Nephron progenitor cell (in vitro differentiated cells): Measurements from ENCODE around the gene AUH.

ENCODE experiments used
- DNase-seq: peaks from one replicate; pipeline ENCODE4 v3.0.0; 2021
- H3K27ac Mint-ChIP-seq: 2 replicates; pipeline ENCODE4 v1.8.0; 2021; ENCODE audit warnings: mild to moderate bottlenecking, moderate library complexity, mixed read lengths
- H3K27me3 Mint-ChIP-seq: 2 replicates; pipeline ENCODE4 v1.8.0; 2021; ENCODE audit warnings: mild to moderate bottlenecking, low read depth, mixed read lengths; ENCODE audit not compliant: poor library complexity
- H3K36me3 Mint-ChIP-seq: 2 replicates; pipeline ENCODE4 v1.8.0; 2021; ENCODE audit warnings: low read depth, mixed read lengths
- H3K4me1 Mint-ChIP-seq: 2 replicates; pipeline ENCODE4 v1.8.0; 2021; ENCODE audit warnings: mixed read lengths
- H3K4me3 Mint-ChIP-seq: 2 replicates; pipeline ENCODE4 v1.8.0; 2021; ENCODE audit warnings: mild to moderate bottlenecking, moderate library complexity, mixed read lengths
- H3K9me3 Mint-ChIP-seq: 2 replicates; pipeline ENCODE4 v1.8.0; 2021; ENCODE audit warnings: mild to moderate bottlenecking, moderate library complexity, mixed read lengths
- TF ChIP-seq, protein P1 (sequence below): fragments of 200-600 bp; sonication (generic); IDR thresholded peaks from 2 replicates; pipeline ENCODE4 v1.5.0; 2021; ENCODE audit warnings: antibody characterized with exemption

Gene AUH

DNA sequence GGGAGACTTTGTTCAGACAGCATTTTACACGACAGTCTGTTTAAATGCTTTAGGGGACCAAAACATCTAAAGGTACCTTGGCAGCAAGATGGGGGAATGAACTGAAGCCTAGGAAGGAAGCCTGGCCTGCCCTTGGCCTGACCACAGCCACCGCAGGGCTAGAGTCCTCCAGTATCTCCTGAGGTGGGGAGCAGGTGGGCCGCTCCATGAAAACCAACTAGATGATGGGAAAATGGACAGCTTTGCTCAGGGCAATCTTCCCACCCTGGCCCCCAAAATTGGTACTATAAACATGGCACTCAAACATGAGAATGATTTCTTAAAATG is 153.3 kb downstream of the AUH start:
- H3K4me3 Mint-ChIP-seq = no peak overlapping the region
- no peak overlapping the region for H3K27ac Mint-ChIP-seq
- peaks cover 5% of the 10 kb centered on the region for H3K4me1 Mint-ChIP-seq
- peaks cover 2% of the 10 kb centered on the region for H3K36me3 Mint-ChIP-seq
- DNase-seq = no peak
- peaks cover 3% of the 10 kb centered on the region for H3K27me3 Mint-ChIP-seq
- TF ChIP-seq, protein P1, sequence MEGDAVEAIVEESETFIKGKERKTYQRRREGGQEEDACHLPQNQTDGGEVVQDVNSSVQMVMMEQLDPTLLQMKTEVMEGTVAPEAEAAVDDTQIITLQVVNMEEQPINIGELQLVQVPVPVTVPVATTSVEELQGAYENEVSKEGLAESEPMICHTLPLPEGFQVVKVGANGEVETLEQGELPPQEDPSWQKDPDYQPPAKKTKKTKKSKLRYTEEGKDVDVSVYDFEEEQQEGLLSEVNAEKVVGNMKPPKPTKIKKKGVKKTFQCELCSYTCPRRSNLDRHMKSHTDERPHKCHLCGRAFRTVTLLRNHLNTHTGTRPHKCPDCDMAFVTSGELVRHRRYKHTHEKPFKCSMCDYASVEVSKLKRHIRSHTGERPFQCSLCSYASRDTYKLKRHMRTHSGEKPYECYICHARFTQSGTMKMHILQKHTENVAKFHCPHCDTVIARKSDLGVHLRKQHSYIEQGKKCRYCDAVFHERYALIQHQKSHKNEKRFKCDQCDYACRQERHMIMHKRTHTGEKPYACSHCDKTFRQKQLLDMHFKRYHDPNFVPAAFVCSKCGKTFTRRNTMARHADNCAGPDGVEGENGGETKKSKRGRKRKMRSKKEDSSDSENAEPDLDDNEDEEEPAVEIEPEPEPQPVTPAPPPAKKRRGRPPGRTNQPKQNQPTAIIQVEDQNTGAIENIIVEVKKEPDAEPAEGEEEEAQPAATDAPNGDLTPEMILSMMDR = no peak
- peaks cover 11% of the 10 kb centered on the region for H3K9me3 Mint-ChIP-seq

DNA sequence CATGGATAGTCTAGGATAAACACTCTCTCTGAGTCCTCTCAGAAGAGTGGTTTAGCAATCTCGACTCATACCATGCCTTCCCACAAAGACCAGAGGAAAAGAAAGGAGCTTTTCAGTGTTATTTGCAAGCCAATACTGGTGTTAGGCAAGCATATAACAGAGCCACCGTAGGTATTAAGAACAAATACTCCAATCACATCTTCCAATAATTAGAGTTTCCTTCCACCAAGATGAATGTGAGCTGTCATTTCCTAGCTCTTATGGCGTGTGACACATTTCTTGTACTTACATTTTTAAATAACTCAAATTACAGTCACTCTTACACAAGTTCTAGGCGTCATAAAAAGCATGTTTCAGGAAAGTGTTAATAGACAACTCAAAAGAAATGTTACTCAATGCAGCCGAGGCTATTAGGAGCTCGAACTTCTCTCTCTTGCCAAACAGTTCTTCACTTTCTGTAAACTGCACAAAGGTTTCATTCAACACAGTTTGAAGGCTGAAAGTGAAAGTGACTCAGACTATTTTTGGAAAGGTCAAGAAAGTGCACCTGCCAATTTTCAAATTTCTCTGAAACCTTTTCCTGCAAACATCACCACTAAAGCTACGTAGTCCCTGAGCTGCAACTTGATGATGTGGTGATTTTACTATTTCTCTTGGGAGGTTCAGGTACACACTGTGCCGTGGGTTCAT is 153.8 kb downstream of the AUH start:
- Mint-ChIP-seq H3K4me1 (no peaks in the 10 kb centered on the region), H3K27ac (no peak overlapping the region)

DNA sequence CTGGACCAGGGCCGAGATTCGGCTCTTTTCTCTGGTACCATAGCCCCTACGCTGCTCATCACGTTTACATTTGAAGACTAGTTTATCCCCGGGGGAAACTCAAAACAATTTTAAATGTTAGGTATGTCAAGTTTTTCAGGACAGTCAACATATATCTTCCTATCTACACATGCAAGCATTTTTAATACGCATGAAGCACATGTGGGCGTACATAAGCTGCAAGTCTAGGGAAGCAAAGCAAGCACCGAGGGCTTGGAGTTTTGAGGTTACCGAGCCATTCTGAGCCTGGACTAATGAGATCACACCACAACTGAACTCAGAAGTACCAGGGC is 154.4 kb downstream of the AUH start:
- Mint-ChIP-seq H3K36me3 (peaks cover 7% of the 10 kb centered on the region), H3K4me1 (no peaks in the 10 kb centered on the region), H3K27ac (no peak overlapping the region), H3K4me3 (no peak overlapping the region), H3K27me3 (peaks cover 3% of the 10 kb centered on the region), H3K9me3 (peaks cover 19% of the 10 kb centered on the region)
- DNase-seq = no peak
- TF ChIP-seq, protein P1 = no peak

More for the DNA sequence above, 153.8 kb downstream of the AUH start:
- Mint-ChIP-seq H3K9me3 (peaks cover 17% of the 10 kb centered on the region), H3K36me3 (peaks cover 4% of the 10 kb centered on the region), H3K27me3 (peaks cover 3% of the 10 kb centered on the region), H3K4me3 (no peak overlapping the region)
- TF ChIP-seq, protein P1 = no peak
- DNase-seq = no peak

DNA sequence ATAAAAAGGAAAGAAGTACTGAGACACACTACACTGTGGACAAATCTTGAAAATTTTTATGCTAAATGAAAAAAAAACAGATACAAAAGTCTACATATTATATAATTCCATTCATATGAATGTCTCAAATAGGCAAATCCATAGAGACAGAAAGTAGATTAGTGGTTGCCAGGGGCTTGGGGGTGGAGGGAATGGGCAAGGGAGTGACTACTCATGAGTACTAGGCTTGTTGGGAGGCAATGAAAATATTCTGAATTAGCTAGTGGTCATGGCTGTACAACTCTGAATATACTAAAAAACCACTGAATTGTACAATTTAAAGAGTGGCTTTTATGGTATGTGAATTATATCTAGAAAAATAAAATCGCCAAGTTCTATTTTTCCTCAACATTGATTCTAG is 154.9 kb downstream of the AUH start:
- H3K27ac Mint-ChIP-seq = no peak overlapping the region
- no peaks in the 10 kb centered on the region for H3K4me1 Mint-ChIP-seq
- DNase-seq = no peak
- H3K27me3 Mint-ChIP-seq = peaks cover 3% of the 10 kb centered on the region
- TF ChIP-seq, protein P1 = no peak
- H3K36me3 Mint-ChIP-seq = peaks cover 12% of the 10 kb centered on the region
- H3K4me3 Mint-ChIP-seq = no peak overlapping the region
- H3K9me3 Mint-ChIP-seq = peaks cover 24% of the 10 kb centered on the region

DNA sequence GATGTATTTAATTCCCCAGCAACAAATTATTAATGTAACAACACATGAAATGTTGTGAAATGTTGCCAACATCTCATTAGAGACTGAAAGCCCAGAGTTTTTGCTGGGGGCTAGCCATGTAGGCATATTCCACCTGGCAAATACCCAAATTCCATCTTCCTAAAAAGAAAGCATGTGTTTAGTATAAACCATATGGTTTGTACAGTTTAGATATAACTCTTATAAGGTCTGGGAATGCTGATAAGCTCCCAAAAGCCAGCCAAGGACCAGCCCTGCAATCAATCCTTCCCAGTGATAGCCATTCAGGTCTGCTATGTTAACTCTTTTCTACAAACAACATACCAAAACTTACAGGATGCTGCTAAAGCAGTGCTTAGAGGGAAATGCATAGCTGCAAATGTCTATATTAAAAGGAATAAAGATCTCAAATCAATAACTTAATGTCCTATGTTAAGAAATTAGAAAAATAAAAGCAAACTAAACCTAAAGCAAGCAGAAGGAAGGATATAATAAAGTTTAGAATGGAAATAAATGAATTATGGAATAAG is 158.9 kb downstream of the AUH start:
- TF ChIP-seq, protein P1 = no peak
- Mint-ChIP-seq H3K4me3 (no peak overlapping the region), H3K27ac (no peak overlapping the region), H3K9me3 (peaks cover 57% of the 10 kb centered on the region), H3K36me3 (peaks cover 38% of the 10 kb centered on the region), H3K4me1 (peaks cover 8% of the 10 kb centered on the region), H3K27me3 (peaks cover 3% of the 10 kb centered on the region)
- DNase-seq = no peak

DNA sequence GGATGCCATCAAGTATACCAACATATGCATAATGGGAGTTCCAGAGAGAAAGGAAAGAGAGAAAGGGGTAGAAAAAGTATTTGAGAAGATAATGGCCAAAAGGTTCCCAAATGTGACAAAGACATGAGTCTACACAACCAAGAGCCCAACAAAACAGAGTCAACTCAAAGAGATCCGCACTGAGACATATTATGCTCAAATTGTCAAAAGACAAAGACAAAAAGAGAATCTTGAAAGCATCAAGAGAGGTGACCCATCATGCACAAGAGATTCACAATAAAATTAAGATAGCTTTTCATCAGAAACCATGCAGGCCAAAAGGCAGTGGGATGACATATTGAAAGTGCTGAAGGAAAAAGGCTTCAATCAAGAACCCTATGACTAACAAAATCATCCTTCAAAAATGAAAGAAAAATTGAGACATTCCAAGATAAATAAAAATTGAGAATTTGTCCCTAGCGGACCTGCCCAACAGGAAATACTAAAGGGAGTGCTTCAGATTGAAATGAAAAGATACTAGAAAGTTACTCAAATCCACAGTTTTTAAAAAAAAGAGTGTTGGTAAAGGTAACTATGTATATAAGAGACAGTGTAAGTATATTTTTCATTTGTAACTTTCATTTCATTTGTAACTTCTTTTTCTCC is 160.9 kb downstream of the AUH start:
- Mint-ChIP-seq H3K9me3 (peaks cover 57% of the 10 kb centered on the region), H3K36me3 (peaks cover 38% of the 10 kb centered on the region), H3K27me3 (peaks cover 3% of the 10 kb centered on the region), H3K4me1 (peaks cover 26% of the 10 kb centered on the region), H3K27ac (no peak overlapping the region), H3K4me3 (no peak overlapping the region)
- no peak for DNase-seq
- TF ChIP-seq, protein P1 = no peak
